ENCODE measurements around the gene SLAMF6. TPM values are rescaled to one million over a fixed set of nuclear protein-coding genes. Genes with fewer than 3 reads are reported as not detected.

The SLAMF6 gene
- total RNA-seq, 4 donors from 2014 or later: 0.19 to 2.3 TPM; not detected in 2

DNA sequence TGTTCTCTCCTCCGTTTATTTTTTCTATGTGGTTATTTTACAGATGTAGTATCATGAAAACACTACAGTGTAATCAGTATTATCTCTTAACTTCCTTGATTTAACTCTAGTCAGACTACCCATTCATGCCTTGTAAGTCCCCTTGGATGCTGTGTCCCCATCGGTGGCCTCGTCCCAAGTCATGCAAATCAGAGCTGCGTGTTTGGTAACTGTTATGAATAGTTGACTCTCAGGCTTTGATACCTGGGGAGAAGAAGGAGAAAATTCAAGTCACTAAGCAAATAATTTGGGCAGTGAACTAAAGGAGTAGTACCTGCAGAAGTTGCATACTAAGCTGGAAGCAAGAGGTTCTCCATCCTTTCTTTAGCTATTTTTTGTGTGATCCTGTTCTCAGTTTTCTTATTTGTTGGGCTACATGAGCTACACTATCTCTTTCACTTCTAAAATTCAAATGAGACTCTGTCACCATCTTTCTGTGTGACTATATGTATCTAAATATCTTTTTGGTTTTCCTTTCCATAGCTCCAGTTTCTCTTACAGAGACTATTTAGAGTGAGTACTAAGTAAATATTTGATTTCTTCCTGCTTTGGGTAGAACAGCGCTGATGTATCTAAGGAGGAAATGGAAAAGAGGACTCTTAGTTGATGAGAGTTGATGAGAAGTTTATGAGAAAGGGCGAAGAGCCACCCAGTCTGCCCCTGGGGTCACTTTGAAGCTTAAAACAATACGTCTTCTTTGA is 71.8 kb downstream of the SLAMF6 start:
- no peaks in the 10 kb centered on the region for H3K27me3 ChIP-seq
- intact Hi-C loops (cut with DNase I; ENCODE audit: low total_unique reads): no loop called here
- no peaks in the 10 kb centered on the region for H3K4me1 ChIP-seq
- no peak overlapping the region for H3K27ac ChIP-seq
- no peaks in the 10 kb centered on the region for H3K36me3 ChIP-seq
- no peaks in the 10 kb centered on the region for H3K9me3 ChIP-seq
- in situ Hi-C loops (cut with MboI; ENCODE audit: low sequenced_read_pairs in 4 of 4): no loop called here
- DNase-seq: no peak
- no peak overlapping the region for H3K4me3 ChIP-seq
- no peak for ATAC-seq
- TF ChIP-seq POLR2A (IDR thresholded peaks at IDR 0.05): no peak
- TF ChIP-seq, protein P1, sequence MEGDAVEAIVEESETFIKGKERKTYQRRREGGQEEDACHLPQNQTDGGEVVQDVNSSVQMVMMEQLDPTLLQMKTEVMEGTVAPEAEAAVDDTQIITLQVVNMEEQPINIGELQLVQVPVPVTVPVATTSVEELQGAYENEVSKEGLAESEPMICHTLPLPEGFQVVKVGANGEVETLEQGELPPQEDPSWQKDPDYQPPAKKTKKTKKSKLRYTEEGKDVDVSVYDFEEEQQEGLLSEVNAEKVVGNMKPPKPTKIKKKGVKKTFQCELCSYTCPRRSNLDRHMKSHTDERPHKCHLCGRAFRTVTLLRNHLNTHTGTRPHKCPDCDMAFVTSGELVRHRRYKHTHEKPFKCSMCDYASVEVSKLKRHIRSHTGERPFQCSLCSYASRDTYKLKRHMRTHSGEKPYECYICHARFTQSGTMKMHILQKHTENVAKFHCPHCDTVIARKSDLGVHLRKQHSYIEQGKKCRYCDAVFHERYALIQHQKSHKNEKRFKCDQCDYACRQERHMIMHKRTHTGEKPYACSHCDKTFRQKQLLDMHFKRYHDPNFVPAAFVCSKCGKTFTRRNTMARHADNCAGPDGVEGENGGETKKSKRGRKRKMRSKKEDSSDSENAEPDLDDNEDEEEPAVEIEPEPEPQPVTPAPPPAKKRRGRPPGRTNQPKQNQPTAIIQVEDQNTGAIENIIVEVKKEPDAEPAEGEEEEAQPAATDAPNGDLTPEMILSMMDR (IDR thresholded peaks at IDR 0.05 in 4 of 5, conservative IDR thresholded peaks at IDR 0.05 in 1 of 5): no peak

DNA sequence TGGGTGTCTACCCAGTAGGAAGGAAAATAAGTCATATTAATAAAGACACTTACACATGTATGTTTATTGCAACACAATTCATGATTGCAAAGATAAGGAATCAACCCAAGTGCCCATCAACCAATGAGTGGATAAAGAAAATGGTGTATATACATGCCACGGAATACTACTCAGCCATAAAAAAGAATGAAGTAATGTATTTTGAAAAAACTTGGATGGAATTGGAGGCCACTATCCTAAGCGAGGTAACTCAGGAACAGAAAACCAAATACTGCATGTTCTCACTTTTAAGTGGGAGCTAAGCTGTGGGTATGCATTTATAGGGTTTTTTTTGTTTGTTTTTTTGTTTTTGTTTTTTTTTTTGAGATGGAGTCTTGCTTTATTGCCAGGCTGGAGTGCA is 73.6 kb downstream of the SLAMF6 start:
- ATAC-seq (no peak), DNase-seq (no peak)
- no peak overlapping the region for H3K4me3 ChIP-seq
- H3K9me3 ChIP-seq: no peaks in the 10 kb centered on the region
- H3K27me3 ChIP-seq: no peaks in the 10 kb centered on the region
- in situ Hi-C loops (cut with MboI; ENCODE audit: low sequenced_read_pairs in 4 of 4): no loop called here
- no peaks in the 10 kb centered on the region for H3K36me3 ChIP-seq
- TF ChIP-seq POLR2A (IDR thresholded peaks at IDR 0.05): no peak
- TF ChIP-seq, protein P1 (IDR thresholded peaks at IDR 0.05 in 4 of 5, conservative IDR thresholded peaks at IDR 0.05 in 1 of 5): no peak
- no peaks in the 10 kb centered on the region for H3K4me1 ChIP-seq
- H3K27ac ChIP-seq: no peak overlapping the region
- intact Hi-C loops (cut with DNase I; ENCODE audit: low total_unique reads): no loop called here

DNA sequence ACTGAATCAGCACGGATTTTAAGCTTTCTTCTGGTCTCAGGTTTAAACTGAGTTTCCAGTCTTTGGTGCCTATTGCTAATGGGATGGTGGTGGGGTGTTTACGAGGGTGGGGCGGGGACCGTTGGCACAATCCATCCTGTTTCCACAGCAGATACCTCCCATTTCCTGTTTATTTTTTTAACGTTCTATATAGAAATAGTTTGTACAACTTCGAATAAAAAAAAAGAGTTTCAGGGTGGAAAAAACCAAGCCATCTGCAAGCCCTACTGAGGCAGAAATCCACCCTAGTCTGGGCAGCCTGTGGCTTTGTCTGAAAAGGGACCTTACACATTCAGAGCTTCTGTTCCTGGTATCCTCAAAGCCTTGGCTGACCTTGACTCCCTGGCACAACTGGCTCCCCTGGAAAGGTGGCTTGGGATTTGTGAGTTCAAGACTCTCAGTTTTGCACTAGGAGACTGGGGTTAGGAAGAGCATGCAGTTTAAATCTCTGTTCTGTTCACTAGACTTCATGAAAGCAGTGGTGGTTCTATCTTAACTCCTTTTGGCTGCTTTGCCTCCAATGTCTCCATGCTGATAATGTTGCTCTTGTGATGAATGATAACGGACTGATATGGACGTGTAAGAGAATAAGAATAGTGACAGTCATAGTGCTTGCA is 76.0 kb downstream of the SLAMF6 start:
- DNase-seq (no peak), ATAC-seq (no peak)
- no peaks in the 10 kb centered on the region for H3K27me3 ChIP-seq
- no peaks in the 10 kb centered on the region for H3K4me1 ChIP-seq
- no peak overlapping the region for H3K27ac ChIP-seq
- H3K36me3 ChIP-seq: no peaks in the 10 kb centered on the region
- TF ChIP-seq, protein P1 (IDR thresholded peaks at IDR 0.05 in 4 of 5, conservative IDR thresholded peaks at IDR 0.05 in 1 of 5): no peak
- no peak for TF ChIP-seq POLR2A (IDR thresholded peaks at IDR 0.05)
- no peaks in the 10 kb centered on the region for H3K9me3 ChIP-seq
- in situ Hi-C loops (cut with MboI; ENCODE audit: low sequenced_read_pairs in 4 of 4): no loop called here
- no peak overlapping the region for H3K4me3 ChIP-seq
- intact Hi-C loops (cut with DNase I; ENCODE audit: low total_unique reads): no loop called here

DNA sequence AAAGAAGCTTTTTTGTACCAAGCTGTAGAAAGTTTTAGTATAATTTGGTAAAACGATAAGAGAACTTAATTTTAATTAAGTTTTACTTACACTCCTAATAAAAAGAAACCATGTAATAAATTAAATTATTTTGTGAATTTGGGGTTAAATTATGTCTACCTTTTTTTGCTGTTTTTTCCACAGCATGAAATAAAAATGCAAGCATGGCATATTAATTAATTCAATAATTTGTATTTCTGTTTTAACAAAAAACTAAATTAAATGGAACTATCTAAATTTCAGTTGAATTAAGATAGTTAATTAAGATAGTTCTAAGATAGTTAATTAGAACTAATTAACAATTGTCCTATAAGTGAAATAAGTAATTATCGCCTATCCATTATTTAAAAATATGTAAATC is 83.3 kb downstream of the SLAMF6 start:
- ATAC-seq: no peak
- Histone ChIP-seq H3K4me3 (no peak overlapping the region), H3K36me3 (no peaks in the 10 kb centered on the region), H3K9me3 (no peaks in the 10 kb centered on the region), H3K27me3 (no peaks in the 10 kb centered on the region), H3K4me1 (no peaks in the 10 kb centered on the region), H3K27ac (no peak overlapping the region)
- in situ Hi-C loops (cut with MboI; ENCODE audit: low sequenced_read_pairs in 4 of 4): no loop called here
- TF ChIP-seq POLR2A (IDR thresholded peaks at IDR 0.05): no peak
- TF ChIP-seq, protein P1 (IDR thresholded peaks at IDR 0.05 in 4 of 5, conservative IDR thresholded peaks at IDR 0.05 in 1 of 5): no peak
- intact Hi-C loops (cut with DNase I; ENCODE audit: low total_unique reads): no loop called here
- DNase-seq: no peak

Data from gastrocnemius medialis (tissue), 4 donors.